Stimulated activated CD8-positive, alpha-beta memory T cell treated with anti-CD3 and anti-CD28 coated beads, Interleukin-4, amount 100 ng/mL, for 4 hours (primary cell): ENCODE results near the gene CHKA.

Experiments
- DNase-seq, 2 donors: peaks; one replicate each; pipeline ENCODE4 v3.0.0-alpha.2; 2020; ENCODE audit warnings: low read depth in 2 of 2, low spot score in 1 of 2

The CHKA gene

GRCh38 chr11:68047437-68048290, 73.5 kb downstream of the CHKA start:
- no peak for DNase-seq

- DNase-seq, result no peak
Measured at GRCh38 chr11:68044898-68045351, 76.3 kb downstream of the CHKA start.

- DNase-seq, result no peak
Measured at GRCh38 chr11:68044145-68044813, 76.9 kb downstream of the CHKA start.

- no peak for DNase-seq
Measured at GRCh38 chr11:68043349-68044144, 77.6 kb downstream of the CHKA start.

- no peak for DNase-seq
Measured at GRCh38 chr11:68043029-68043348, 78.2 kb downstream of the CHKA start.

- no peak for DNase-seq
Measured at GRCh38 chr11:68042219-68043028, 78.8 kb downstream of the CHKA start.

GRCh38 chr11:68041617-68042218, 79.5 kb downstream of the CHKA start:
- DNase-seq, result no peak

- DNase-seq, result no peak
Measured at GRCh38 chr11:68040957-68041591, 80.1 kb downstream of the CHKA start.

- no peak for DNase-seq
Measured at GRCh38 chr11:68040101-68040956, 80.9 kb downstream of the CHKA start.

GRCh38 chr11:68039526-68040086, 81.6 kb downstream of the CHKA start:
- no peak for DNase-seq

- peak in 1 of 2 donors; percentile 38 for DNase-seq
Measured at GRCh38 chr11:68038718-68039525, 82.3 kb downstream of the CHKA start, which contains the start of gene TCIRG1. Gene TCIRG1 (plus strand): TSS chr11:68039025. CDS start chr11:68041272, 2,247 bp downstream.

GRCh38 chr11:68038226-68038717, 82.9 kb downstream of the CHKA start:
- no peak for DNase-seq

GRCh38 chr11:68037411-68038225, 83.6 kb downstream of the CHKA start:
- no peak for DNase-seq

GRCh38 chr11:68036717-68037239, 84.4 kb downstream of the CHKA start:
- DNase-seq, result no peak

- no peak for DNase-seq
Measured at GRCh38 chr11:68036141-68036716, 85.0 kb downstream of the CHKA start.

GRCh38 chr11:68035266-68035876, 85.8 kb downstream of the CHKA start:
- no peak for DNase-seq
